GM23338 (cell line): Measurements from ENCODE around the gene S100A12. TPM values are rescaled to one million over a fixed set of nuclear protein-coding genes. Genes with fewer than 3 reads are reported as not detected.

Experiments
- ATAC-seq: fragments of 200-7000 bp; cut with Tn5 transposase; 3 replicates; pipeline ENCODE4 v1.9.1; 2020
- DNase-seq: peaks from one replicate; pipeline ENCODE4 v3.0.0-alpha.2; 2015; ENCODE audit warnings: low spot score
- H2AFZ ChIP-seq: fragments of 200-600 bp; sonication (generic); 2 replicates; pipeline ENCODE4 v1.8.0; 2016; ENCODE audit warnings: antibody characterized with exemption, mild to moderate bottlenecking, moderate library complexity
- H3F3A ChIP-seq: fragments of 200-600 bp; sonication (generic); replicated peaks from 2 replicates; pipeline ENCODE4 v1.8.0; 2017; ENCODE audit warnings: antibody characterized with exemption, mixed run types, low read depth
- H3K27ac ChIP-seq: fragments of 200-600 bp; sonication (generic); 2 replicates; pipeline ENCODE4 v1.6.1; 2016; ENCODE audit warnings: low read depth
- H3K27me3 ChIP-seq: fragments of 200-600 bp; sonication (generic); 2 replicates; pipeline ENCODE4 v1.8.0; 2016; ENCODE audit warnings: mild to moderate bottlenecking, mixed run types, moderate library complexity; ENCODE audit not compliant: insufficient read depth
- H3K36me3 ChIP-seq: fragments of 200-600 bp; sonication (generic); 2 replicates; pipeline ENCODE4 v1.8.0; 2016; ENCODE audit warnings: mild to moderate bottlenecking; ENCODE audit not compliant: insufficient read depth
- H3K4me1 ChIP-seq: fragments of 200-600 bp; sonication (generic); 2 replicates; pipeline ENCODE4 v1.8.0; 2016; ENCODE audit warnings: mild to moderate bottlenecking, moderate library complexity; ENCODE audit not compliant: insufficient read depth
- H3K4me2 ChIP-seq: fragments of 200-600 bp; sonication (generic); 2 replicates; pipeline ENCODE4 v1.7.1; 2017; ENCODE audit warnings: mixed run types
- H3K4me3 ChIP-seq: fragments of 200-600 bp; sonication (generic); 2 replicates; pipeline ENCODE4 v1.6.1; 2016; ENCODE audit warnings: mixed run types
- H3K79me2 ChIP-seq: fragments of 200-600 bp; sonication (generic); replicated peaks from 2 replicates; pipeline ENCODE4 v1.8.0; 2017; ENCODE audit warnings: mild to moderate bottlenecking; ENCODE audit not compliant: insufficient read depth
- H3K9me2 ChIP-seq: fragments of 200-600 bp; sonication (generic); 2 replicates; pipeline ENCODE4 v1.8.0; 2017; ENCODE audit not compliant: insufficient read depth
- H4K20me1 ChIP-seq: fragments of 200-600 bp; sonication (generic); replicated peaks from 2 replicates; pipeline ENCODE4 v1.8.0; 2017; ENCODE audit warnings: mild to moderate bottlenecking; ENCODE audit not compliant: insufficient read depth
- H3K27ac Mint-ChIP-seq: 2 replicates; pipeline ENCODE4 v1.8.0; 2020; ENCODE audit warnings: inconsistent platforms, mild to moderate bottlenecking, moderate library complexity, mixed read lengths
- H3K27me3 Mint-ChIP-seq: 3 replicates; pipeline ENCODE4 v1.8.0; 2022; ENCODE audit warnings: low read depth, mild to moderate bottlenecking, moderate library complexity, mixed read lengths, inconsistent platforms; ENCODE audit not compliant: insufficient read depth, poor library complexity
- H3K36me3 Mint-ChIP-seq: 3 replicates; pipeline ENCODE4 v1.8.0; 2021; ENCODE audit warnings: low read depth, mild to moderate bottlenecking, inconsistent platforms, moderate library complexity, mixed read lengths
- H3K4me1 Mint-ChIP-seq: 3 replicates; pipeline ENCODE4 v1.8.0; 2020; ENCODE audit warnings: mild to moderate bottlenecking, inconsistent platforms, mixed read lengths
- H3K4me3 Mint-ChIP-seq: 3 replicates; pipeline ENCODE4 v1.8.0; 2021; ENCODE audit warnings: moderate library complexity, mild to moderate bottlenecking, inconsistent platforms, mixed read lengths
- H3K9me3 Mint-ChIP-seq: 3 replicates; pipeline ENCODE4 v1.8.0; 2020; ENCODE audit warnings: moderate library complexity, mild to moderate bottlenecking, inconsistent platforms, mixed read lengths
- CTCF ChIP-seq, 2 experiments: fragments of 200-600 bp in 1 of 2; sonication (generic) in 1 of 2; conservative IDR thresholded peaks; 2 replicates each; pipeline versions ENCODE4 v1.5.1 to v1.6.1; 2016 to 2017; ENCODE audit warnings: antibody characterized with exemption in 2 of 2, low read depth in 2 of 2, mild to moderate bottlenecking in 2 of 2, moderate library complexity in 1 of 2
- EZH2phosphoT487 ChIP-seq: fragments of 200-600 bp; sonication (generic); IDR thresholded peaks from one replicate; pipeline ENCODE4 v1.8.1; 2018; ENCODE audit warnings: antibody characterized with exemption; ENCODE audit not compliant: unreplicated experiment
- POLR2AphosphoS5 ChIP-seq: IDR thresholded peaks from 2 replicates; pipeline ENCODE4 v1.6.1; 2016; ENCODE audit warnings: antibody characterized with exemption, low read depth
- ZNF462 ChIP-seq: fragments of 250-450 bp; sonication (Bioruptor Pico); IDR thresholded peaks from 2 replicates; pipeline ENCODE4 v1.5.0; 2020; ENCODE audit warnings: mild to moderate bottlenecking, moderate library complexity
- polyA plus RNA-seq: library from polyadenylated mRNA; unstranded; fragments of >200 nt; fragmentation: Nextera tagmentation; extraction: Ambion mirVana; gene quantifications from 2 replicates; pipeline ENCODE4 v1.2.1, GENCODE V29; 2016
- total RNA-seq: library from RNA; depleted of rRNA; stranded (reverse); fragments of >200 nt; shearing (Covaris generic); gene quantifications from 2 replicates; pipeline ENCODE4 v1.2.3, GENCODE V29; 2014

Gene S100A12
- total and polyA plus RNA-seq, 2 experiments from 2014 or later: not detected

- H4K20me1 ChIP-seq: no peaks in the 10 kb centered on the region
- H3K9me3 Mint-ChIP-seq: no peaks in the 10 kb centered on the region
- H2AFZ ChIP-seq: no peak overlapping the region
- H3K4me3 Mint-ChIP-seq: no peak overlapping the region
- peaks cover 7% of the 10 kb centered on the region for H3K27me3 Mint-ChIP-seq
- no peak overlapping the region for H3K27ac Mint-ChIP-seq
- no peak for ATAC-seq
- H3K79me2 ChIP-seq: no peaks in the 10 kb centered on the region
- H3K36me3 Mint-ChIP-seq: no peaks in the 10 kb centered on the region
- peaks cover 8% of the 10 kb centered on the region; the same call in 1 of the 3 replicates for H3K4me1 Mint-ChIP-seq
- no peaks in the 10 kb centered on the region for H3K36me3 ChIP-seq
- TF ChIP-seq POLR2AphosphoS5 (no peak), CTCF (conservative IDR thresholded peaks at IDR 0.05; ENCODE audit: low read depth in 2 of 2) (no peak)
- no peak for DNase-seq
- H3K9me2 ChIP-seq: no peaks in the 10 kb centered on the region
- no peaks in the 10 kb centered on the region for H3F3A ChIP-seq
- no peaks in the 10 kb centered on the region for H3K27me3 ChIP-seq
- H3K4me2 ChIP-seq: no peak overlapping the region
- no peak overlapping the region for H3K4me3 ChIP-seq
- H3K4me1 ChIP-seq: no peaks in the 10 kb centered on the region
- H3K27ac ChIP-seq: no peak overlapping the region
Observed at GRCh38 chr1:153356392-153357075, 18.9 kb downstream of the S100A12 start.

GRCh38 chr1:153355445-153356071 is 19.9 kb downstream of the S100A12 start:
- H3K27ac ChIP-seq: no peak overlapping the region
- H3K4me1 ChIP-seq: no peaks in the 10 kb centered on the region
- no peak overlapping the region for H3K4me3 ChIP-seq
- H3K79me2 ChIP-seq: no peaks in the 10 kb centered on the region
- Mint-ChIP-seq H3K4me3 (no peak overlapping the region), H3K27me3 (peaks cover 7% of the 10 kb centered on the region), H3K4me1 (peaks cover 8% of the 10 kb centered on the region; the same call in 1 of the 3 replicates), H3K9me3 (no peaks in the 10 kb centered on the region), H3K36me3 (no peaks in the 10 kb centered on the region), H3K27ac (no peak overlapping the region)
- no peaks in the 10 kb centered on the region for H3K9me2 ChIP-seq
- H3K36me3 ChIP-seq: no peaks in the 10 kb centered on the region
- ATAC-seq (peak; percentile 90), DNase-seq (peak; percentile 90)
- no peaks in the 10 kb centered on the region for H3K27me3 ChIP-seq
- TF ChIP-seq ZNF462: peak; percentile 90
- TF ChIP-seq CTCF (conservative IDR thresholded peaks at IDR 0.05; ENCODE audit: low read depth in 2 of 2): peak; percentile 62 to 93
- no peak for TF ChIP-seq EZH2phosphoT487
- H3F3A ChIP-seq: no peaks in the 10 kb centered on the region
- no peak overlapping the region for H3K4me2 ChIP-seq
- no peak overlapping the region for H2AFZ ChIP-seq
- no peaks in the 10 kb centered on the region for H4K20me1 ChIP-seq
